NT2/D1 (cell line): ENCODE results near the gene ASB5.

Source experiments
- YY1 ChIP-seq: IDR thresholded peaks from 2 replicates; pipeline ENCODE4 v1.6.1; 2011; ENCODE audit not compliant: insufficient read length, insufficient read depth
- ZNF274 ChIP-seq: IDR thresholded peaks from 2 replicates; pipeline ENCODE4 v1.6.1; 2011; ENCODE audit warnings: mild to moderate bottlenecking, low read depth, low read length

GRCh38 chr4:176298664-176299063, 29.6 kb upstream of the ASB5 start:
- TF ChIP-seq YY1 (no peak), ZNF274 (no peak)
